K562 (cell line): ENCODE results near the gene REM2. TPM values are rescaled to one million over a fixed set of nuclear protein-coding genes. Genes with fewer than 3 reads are reported as not detected.

Source experiments
- DPF2 ChIP-seq: fragments of 450-650 bp; IDR thresholded peaks from 2 replicates; pipeline ENCODE4 v1.6.1; 2016
- KLF1 ChIP-seq: fragments of 450-650 bp; IDR thresholded peaks from 2 replicates; pipeline ENCODE4 v1.6.1; 2016; ENCODE audit warnings: missing genetic modification characterization, missing compliant biosample characterization
- MEF2A ChIP-seq: IDR thresholded peaks from 2 replicates; pipeline ENCODE4 v1.6.1; 2011; ENCODE audit warnings: low read depth, mild to moderate bottlenecking, low read length, moderate library complexity; ENCODE audit not compliant: control insufficient read depth
- PKNOX1 ChIP-seq: fragments of 450-650 bp; IDR thresholded peaks from 2 replicates; pipeline ENCODE4 v1.6.1; 2016
- PML ChIP-seq: IDR thresholded peaks from 2 replicates; pipeline ENCODE4 v1.6.1; 2012; ENCODE audit warnings: low read length, inconsistent platforms
- POLR2AphosphoS5 ChIP-seq: IDR thresholded peaks from 2 replicates; pipeline ENCODE4 v1.6.1; 2011; ENCODE audit warnings: mild to moderate bottlenecking, low read depth, low read length, moderate library complexity; ENCODE audit not compliant: control insufficient read depth, insufficient read depth
- SMAD4 ChIP-seq: fragments of 250-450 bp; sonication (Bioruptor Pico); conservative IDR thresholded peaks from 2 replicates; pipeline ENCODE4 v1.8.0; 2021; ENCODE audit warnings: inconsistent platforms, mild to moderate bottlenecking, moderate library complexity
- TEAD1 ChIP-seq, 2 experiments: fragments of 450-650 bp in 1 of 2; sonication (generic) in 1 of 2; formaldehyde crosslinking; IDR thresholded peaks; 2 replicates each; pipeline versions ENCODE4 v1.4.0 to v1.8.0; 2020 to 2022; ENCODE audit warnings: mild to moderate bottlenecking in 2 of 2, missing genetic modification reagents in 1 of 2
- ZC3H4 ChIP-seq: sonication (generic); formaldehyde crosslinking; IDR thresholded peaks from 2 replicates; pipeline ENCODE4 v1.9.0; 2021; ENCODE audit warnings: missing genetic modification reagents, borderline replicate concordance
- polyA plus RNA-seq, 8 experiments: library from polyadenylated mRNA; depleted of rRNA in 4 of 8; stranded (reverse) in 5 of 8; unstranded in 3 of 8; fragments of >200 nt; fragmentation: Nextera tagmentation in 2 of 8; fragmentation: Illumina TruSeq in 1 of 8; extraction: Ambion mirVana in 2 of 8; extraction: Trizol in 1 of 8; gene quantifications; 2 replicates each; pipeline versions ENCODE4 v1.2.1 to v1.2.3, GENCODE V29; 2011 to 2014; ENCODE audit warnings: inconsistent platforms in 1 of 8, missing spikeins in 1 of 8
- total RNA-seq, 7 experiments: library from RNA; depleted of rRNA in 6 of 7; stranded (reverse); fragments of >200 nt in 6 of 7; fragmentation: Illumina TruSeq in 2 of 7; extraction: Trizol in 2 of 7; gene quantifications; 2 replicates each; pipeline versions ENCODE4 v1.2.1 to v1.2.3, GENCODE V29; 2011 to 2021; ENCODE audit warnings: low replicate concordance in 1 of 7
- TF ChIP-seq, protein P1 (sequence below): IDR thresholded peaks from 2 replicates; pipeline ENCODE4 v1.6.1; 2012; ENCODE audit warnings: low read depth, low read length, improper control_type of control experiment, borderline replicate concordance
- TF ChIP-seq, protein P2 (sequence below): sonication (generic); formaldehyde crosslinking; IDR thresholded peaks from 2 replicates; pipeline ENCODE4 v1.8.0; 2022; ENCODE audit warnings: mild to moderate bottlenecking, low read depth, missing genetic modification reagents

REM2 gene
- total and polyA plus RNA-seq, 9 of the 15 experiments (the other 6 are each of a cell fraction or from before 2014, with no cell fraction given): 0.18 to 1.0 (median 0.38) TPM

GRCh38 chr14:22871224-22872032, 11.6 kb upstream of the REM2 start, which contains the start of gene LRP10 (continued):
- TF ChIP-seq, protein P1, sequence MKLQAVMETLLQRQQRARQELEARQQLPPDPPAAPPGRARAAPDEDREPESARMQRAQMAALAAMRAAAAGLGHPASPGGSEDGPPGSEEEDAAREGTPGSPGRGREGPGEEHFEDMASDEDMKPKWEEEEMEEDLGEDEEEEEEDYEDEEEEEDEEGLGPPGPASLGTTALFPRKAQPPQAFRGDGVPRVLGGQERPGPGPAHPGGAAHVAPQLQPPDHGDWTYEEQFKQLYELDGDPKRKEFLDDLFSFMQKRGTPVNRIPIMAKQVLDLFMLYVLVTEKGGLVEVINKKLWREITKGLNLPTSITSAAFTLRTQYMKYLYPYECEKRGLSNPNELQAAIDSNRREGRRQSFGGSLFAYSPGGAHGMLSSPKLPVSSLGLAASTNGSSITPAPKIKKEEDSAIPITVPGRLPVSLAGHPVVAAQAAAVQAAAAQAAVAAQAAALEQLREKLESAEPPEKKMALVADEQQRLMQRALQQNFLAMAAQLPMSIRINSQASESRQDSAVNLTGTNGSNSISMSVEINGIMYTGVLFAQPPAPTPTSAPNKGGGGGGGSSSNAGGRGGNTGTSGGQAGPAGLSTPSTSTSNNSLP: peak; percentile 44; the same call in 1 of the 2 replicates
- TF ChIP-seq, protein P2, sequence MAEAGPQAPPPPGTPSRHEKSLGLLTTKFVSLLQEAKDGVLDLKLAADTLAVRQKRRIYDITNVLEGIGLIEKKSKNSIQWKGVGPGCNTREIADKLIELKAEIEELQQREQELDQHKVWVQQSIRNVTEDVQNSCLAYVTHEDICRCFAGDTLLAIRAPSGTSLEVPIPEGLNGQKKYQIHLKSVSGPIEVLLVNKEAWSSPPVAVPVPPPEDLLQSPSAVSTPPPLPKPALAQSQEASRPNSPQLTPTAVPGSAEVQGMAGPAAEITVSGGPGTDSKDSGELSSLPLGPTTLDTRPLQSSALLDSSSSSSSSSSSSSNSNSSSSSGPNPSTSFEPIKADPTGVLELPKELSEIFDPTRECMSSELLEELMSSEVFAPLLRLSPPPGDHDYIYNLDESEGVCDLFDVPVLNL (CRISPR knock-in tag): no peak
- no peak for TF ChIP-seq TEAD1 (CRISPR knock-in tag; IDR thresholded peaks at IDR 0.05)
- 0 out of 2 replicates have a peak, but pooled peaks have one; percentile 59 for TF ChIP-seq ZC3H4 (CRISPR knock-in tag)
- TF ChIP-seq DPF2: peak; percentile 50; the same call in 1 of the 2 replicates
- peak; percentile 88 for TF ChIP-seq POLR2AphosphoS5
- TF ChIP-seq PKNOX1: peak; percentile 99
- TF ChIP-seq SMAD4 (CRISPR knock-in tag): peak; percentile 86
- no peak for TF ChIP-seq MEF2A
- TF ChIP-seq PML: peak; percentile 46; the same call in 1 of the 2 replicates
- peak; percentile 80 for TF ChIP-seq KLF1 (tag)
